NT2/D1 (cell line): ENCODE results near the gene MCRIP2.
"Not testable (repeated sequence)": the region's sequence is repeated elsewhere in the genome, so short reads cannot be mapped to it uniquely, and the experiment has no call there.

Experiments used
- DNase-seq: peaks from one replicate; pipeline ENCODE4 v3.0.0-alpha.2; 2011; ENCODE audit warnings: low read depth, low spot score
- H3K27me3 ChIP-seq: 2 replicates; pipeline ENCODE4 v1.6.0; 2011; ENCODE audit warnings: mild to moderate bottlenecking; ENCODE audit not compliant: insufficient read length, insufficient read depth
- H3K36me3 ChIP-seq: 2 replicates; pipeline ENCODE4 v1.6.1; 2011; ENCODE audit warnings: mild to moderate bottlenecking, low read length, mixed read lengths; ENCODE audit not compliant: insufficient read depth, insufficient read length
- H3K4me1 ChIP-seq: 2 replicates; pipeline ENCODE4 v1.5.1; 2011; ENCODE audit not compliant: insufficient read depth, insufficient read length
- H3K4me3 ChIP-seq: 2 replicates; pipeline ENCODE4 v1.5.1; 2011; ENCODE audit warnings: low read depth; ENCODE audit not compliant: insufficient read length
- H3K9ac ChIP-seq: 2 replicates; pipeline ENCODE4 v1.6.0; 2011; ENCODE audit warnings: low read depth; ENCODE audit not compliant: insufficient read length
- H3K9me3 ChIP-seq: 2 replicates; pipeline ENCODE4 v1.5.1; 2011; ENCODE audit warnings: mild to moderate bottlenecking, low read length; ENCODE audit not compliant: insufficient read depth
- SUZ12 ChIP-seq: IDR thresholded peaks from 2 replicates; pipeline ENCODE4 v1.6.1; 2011; ENCODE audit not compliant: insufficient read length, insufficient read depth; ENCODE audit errors: extremely low read depth
- YY1 ChIP-seq: IDR thresholded peaks from 2 replicates; pipeline ENCODE4 v1.6.1; 2011; ENCODE audit not compliant: insufficient read length, insufficient read depth
- ZNF274 ChIP-seq: IDR thresholded peaks from 2 replicates; pipeline ENCODE4 v1.6.1; 2011; ENCODE audit warnings: mild to moderate bottlenecking, low read depth, low read length

The MCRIP2 gene

GRCh38 chr16:687499-687898 is 45.9 kb downstream of the MCRIP2 start:
- Histone ChIP-seq H3K9ac (no peak overlapping the region), H3K36me3 (peaks cover 60% of the 10 kb centered on the region), H3K4me1 (peaks cover 23% of the 10 kb centered on the region), H3K4me3 (no peak overlapping the region), H3K9me3 (no peaks in the 10 kb centered on the region), H3K27me3 (peaks cover 11% of the 10 kb centered on the region)
- TF ChIP-seq ZNF274: no peak
- no peak for TF ChIP-seq YY1
- TF ChIP-seq SUZ12: no peak
- no peak for DNase-seq

- no peak for TF ChIP-seq SUZ12
- no peak for TF ChIP-seq YY1
- no peak for TF ChIP-seq ZNF274
- peak overlapping the region; percentile 96 for H3K9ac ChIP-seq
- peaks cover 28% of the 10 kb centered on the region for H3K27me3 ChIP-seq
- peak overlapping the region; percentile 93 for H3K4me3 ChIP-seq
- peaks cover 15% of the 10 kb centered on the region for H3K4me1 ChIP-seq
- H3K9me3 ChIP-seq: no peaks in the 10 kb centered on the region
- DNase-seq: no peak
- H3K36me3 ChIP-seq: peaks cover 50% of the 10 kb centered on the region
Measured at GRCh38 chr16:689175-689897, 47.7 kb downstream of the MCRIP2 start.

GRCh38 chr16:691242-691641 is 49.6 kb downstream of the MCRIP2 start:
- peaks cover 33% of the 10 kb centered on the region for H3K36me3 ChIP-seq
- not testable (repeated sequence) for H3K9ac ChIP-seq, H3K9me3 ChIP-seq, DNase-seq, H3K4me3 ChIP-seq
- peaks cover 20% of the 10 kb centered on the region for H3K4me1 ChIP-seq
- peaks cover 46% of the 10 kb centered on the region for H3K27me3 ChIP-seq

GRCh38 chr16:692356-693108 is 50.9 kb downstream of the MCRIP2 start:
- no peak for DNase-seq
- H3K4me1 ChIP-seq: peaks cover 17% of the 10 kb centered on the region
- no peak overlapping the region for H3K9ac ChIP-seq
- H3K27me3 ChIP-seq: peaks cover 58% of the 10 kb centered on the region
- H3K36me3 ChIP-seq: peaks cover 20% of the 10 kb centered on the region
- no peak for TF ChIP-seq SUZ12
- no peak for TF ChIP-seq ZNF274
- TF ChIP-seq YY1: no peak
- no peak overlapping the region for H3K4me3 ChIP-seq
- no peaks in the 10 kb centered on the region for H3K9me3 ChIP-seq

- Histone ChIP-seq H3K9ac (no peak overlapping the region), H3K27me3 (peaks cover 64% of the 10 kb centered on the region)
Measured at GRCh38 chr16:693364-693763, 51.7 kb downstream of the MCRIP2 start.

GRCh38 chr16:693766-694165 is 52.1 kb downstream of the MCRIP2 start:
- Histone ChIP-seq H3K27me3 (peaks cover 67% of the 10 kb centered on the region), H3K4me3 (no peak overlapping the region), H3K4me1 (peaks cover 17% of the 10 kb centered on the region), H3K36me3 (peaks cover 7% of the 10 kb centered on the region), H3K9me3 (no peaks in the 10 kb centered on the region), H3K9ac (no peak overlapping the region)
- DNase-seq: no peak
- no peak for TF ChIP-seq YY1
- no peak for TF ChIP-seq ZNF274

More at GRCh38 chr16:693364-693763, 51.7 kb downstream of the MCRIP2 start:
- Histone ChIP-seq H3K4me1 (peaks cover 17% of the 10 kb centered on the region), H3K9me3 (no peaks in the 10 kb centered on the region), H3K36me3 (peaks cover 11% of the 10 kb centered on the region), H3K4me3 (no peak overlapping the region)
- TF ChIP-seq ZNF274: no peak
- no peak for TF ChIP-seq SUZ12
- no peak for TF ChIP-seq YY1
- DNase-seq: no peak

GRCh38 chr16:694187-694862 is 52.7 kb downstream of the MCRIP2 start:
- H3K9me3 ChIP-seq: no peaks in the 10 kb centered on the region
- DNase-seq: no peak
- H3K9ac ChIP-seq: peak overlapping the region; percentile 70
- H3K36me3 ChIP-seq: peaks cover 2% of the 10 kb centered on the region
- no peak for TF ChIP-seq SUZ12
- no peak for TF ChIP-seq ZNF274
- TF ChIP-seq YY1: no peak
- H3K4me1 ChIP-seq: peaks cover 12% of the 10 kb centered on the region
- H3K4me3 ChIP-seq: peak overlapping the region; percentile 11
- peaks cover 72% of the 10 kb centered on the region for H3K27me3 ChIP-seq
